ENCODE data around the gene RAB40B.

DNA sequence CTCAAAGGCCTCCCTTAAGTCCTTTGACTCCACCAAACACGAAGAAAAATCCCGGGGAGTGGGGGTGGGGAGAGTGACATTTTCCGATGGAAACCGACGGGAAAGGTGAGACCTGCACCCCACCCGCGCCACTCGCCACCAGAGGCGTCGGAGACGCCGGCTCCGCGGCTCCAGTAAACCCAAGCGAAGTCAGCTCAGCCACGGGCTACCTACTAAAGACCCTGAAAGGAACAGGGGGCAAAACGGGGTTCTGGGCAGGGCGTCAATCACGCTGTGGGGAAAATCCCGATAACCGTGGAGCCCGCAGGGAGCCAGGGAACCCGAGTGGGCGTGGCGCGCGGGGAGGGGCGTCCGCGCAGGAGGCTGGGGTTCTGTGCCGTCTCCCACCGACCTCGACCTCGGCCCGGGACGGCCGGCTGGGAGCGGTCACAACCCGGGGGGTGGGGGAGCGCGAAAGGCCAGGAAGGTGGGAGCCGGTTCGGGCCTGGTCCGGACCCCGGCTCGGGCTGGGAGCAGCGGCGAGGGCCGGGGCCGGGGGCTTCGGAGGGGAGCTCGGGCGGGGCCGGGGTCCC lies 50.8 kb downstream of the RAB40B start:
- TF ChIP-seq POLR2AphosphoS5 (IDR thresholded peaks at IDR 0.05; ENCODE audit: low read depth, low read length) (no peak), SIN3A (IDR thresholded peaks at IDR 0.05; ENCODE audit: borderline replicate concordance, insufficient read depth, low read length) (peak; percentile 82; the same call in 1 of the 2 replicates), TAF1 (IDR thresholded peaks at IDR 0.05; ENCODE audit: borderline replicate concordance, insufficient read depth, low read length) (no peak)
- TF ChIP-seq, protein P1, sequence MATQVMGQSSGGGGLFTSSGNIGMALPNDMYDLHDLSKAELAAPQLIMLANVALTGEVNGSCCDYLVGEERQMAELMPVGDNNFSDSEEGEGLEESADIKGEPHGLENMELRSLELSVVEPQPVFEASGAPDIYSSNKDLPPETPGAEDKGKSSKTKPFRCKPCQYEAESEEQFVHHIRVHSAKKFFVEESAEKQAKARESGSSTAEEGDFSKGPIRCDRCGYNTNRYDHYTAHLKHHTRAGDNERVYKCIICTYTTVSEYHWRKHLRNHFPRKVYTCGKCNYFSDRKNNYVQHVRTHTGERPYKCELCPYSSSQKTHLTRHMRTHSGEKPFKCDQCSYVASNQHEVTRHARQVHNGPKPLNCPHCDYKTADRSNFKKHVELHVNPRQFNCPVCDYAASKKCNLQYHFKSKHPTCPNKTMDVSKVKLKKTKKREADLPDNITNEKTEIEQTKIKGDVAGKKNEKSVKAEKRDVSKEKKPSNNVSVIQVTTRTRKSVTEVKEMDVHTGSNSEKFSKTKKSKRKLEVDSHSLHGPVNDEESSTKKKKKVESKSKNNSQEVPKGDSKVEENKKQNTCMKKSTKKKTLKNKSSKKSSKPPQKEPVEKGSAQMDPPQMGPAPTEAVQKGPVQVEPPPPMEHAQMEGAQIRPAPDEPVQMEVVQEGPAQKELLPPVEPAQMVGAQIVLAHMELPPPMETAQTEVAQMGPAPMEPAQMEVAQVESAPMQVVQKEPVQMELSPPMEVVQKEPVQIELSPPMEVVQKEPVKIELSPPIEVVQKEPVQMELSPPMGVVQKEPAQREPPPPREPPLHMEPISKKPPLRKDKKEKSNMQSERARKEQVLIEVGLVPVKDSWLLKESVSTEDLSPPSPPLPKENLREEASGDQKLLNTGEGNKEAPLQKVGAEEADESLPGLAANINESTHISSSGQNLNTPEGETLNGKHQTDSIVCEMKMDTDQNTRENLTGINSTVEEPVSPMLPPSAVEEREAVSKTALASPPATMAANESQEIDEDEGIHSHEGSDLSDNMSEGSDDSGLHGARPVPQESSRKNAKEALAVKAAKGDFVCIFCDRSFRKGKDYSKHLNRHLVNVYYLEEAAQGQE (IDR thresholded peaks at IDR 0.05; ENCODE audit: insufficient read depth in 1 of 2, low read depth in 2 of 2, low read length in 2 of 2), result no peak
